D721Med (cell line): Measurements from ENCODE around the gene COMMD9.

Source experiments
- DNase-seq: peaks from one replicate; pipeline ENCODE4 v3.0.0; 2011; ENCODE audit warnings: low spot score; ENCODE audit not compliant: insufficient read length
- FAIRE-seq: peaks from 2 replicates; lab custom pipeline; 2011; peaks lifted over from hg19 to GRCh38; lab: Jason Lieb, UNC
- CTCF ChIP-seq: IDR thresholded peaks from 2 replicates; pipeline ENCODE4 v1.5.1; 2012; ENCODE audit warnings: mild to moderate bottlenecking, control low read depth; ENCODE audit not compliant: insufficient read depth; ENCODE audit errors: missing control alignments

The COMMD9 gene

DNA sequence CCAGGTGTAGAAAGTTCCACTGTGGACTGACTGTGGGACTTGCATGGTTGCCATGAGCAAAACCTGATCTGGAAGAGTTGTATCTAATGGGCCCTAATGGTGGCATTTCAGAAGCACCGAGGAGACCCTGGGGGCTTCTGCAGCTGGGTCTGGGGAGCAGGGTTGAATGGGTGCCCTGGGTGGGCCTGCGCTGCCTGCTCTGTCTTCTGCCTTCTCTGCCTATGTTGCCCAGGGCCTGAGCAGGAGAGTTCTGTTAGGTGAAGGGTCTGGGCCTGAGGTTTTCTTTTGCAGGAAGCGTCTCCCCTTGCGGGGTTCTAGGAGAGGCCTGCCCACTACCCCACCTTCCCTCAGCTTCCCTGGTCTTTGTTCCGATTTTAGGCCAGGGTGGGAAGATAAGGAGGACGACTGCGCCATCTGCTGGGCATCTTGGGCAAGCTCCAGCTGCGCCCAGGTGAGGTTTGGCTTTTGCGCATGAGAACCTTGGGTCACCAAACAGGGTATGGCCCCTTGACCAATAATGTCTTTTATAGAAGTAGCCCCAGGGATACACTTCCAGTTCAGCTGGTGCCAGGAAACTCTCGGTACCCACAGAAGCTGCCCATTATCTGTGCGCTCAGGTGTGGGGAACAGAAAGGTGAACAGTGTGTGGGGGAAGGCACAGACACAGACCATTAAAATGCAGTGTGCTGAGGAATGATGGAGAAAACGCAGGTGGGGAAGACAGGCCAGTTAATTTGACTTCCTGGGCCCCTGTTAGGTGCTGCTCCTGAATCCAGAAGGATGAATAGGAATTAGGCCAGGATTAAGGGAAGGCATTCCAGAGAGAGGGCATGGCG lies 23.2 kb downstream of the COMMD9 start:
- no peak for FAIRE-seq
- TF ChIP-seq CTCF: peak; percentile 92
- DNase-seq: peak; percentile 46

GRCh38 chr11:36264973-36265344 lies 24.3 kb downstream of the COMMD9 start:
- TF ChIP-seq CTCF: no peak
- DNase-seq: no peak
- no peak for FAIRE-seq

DNA sequence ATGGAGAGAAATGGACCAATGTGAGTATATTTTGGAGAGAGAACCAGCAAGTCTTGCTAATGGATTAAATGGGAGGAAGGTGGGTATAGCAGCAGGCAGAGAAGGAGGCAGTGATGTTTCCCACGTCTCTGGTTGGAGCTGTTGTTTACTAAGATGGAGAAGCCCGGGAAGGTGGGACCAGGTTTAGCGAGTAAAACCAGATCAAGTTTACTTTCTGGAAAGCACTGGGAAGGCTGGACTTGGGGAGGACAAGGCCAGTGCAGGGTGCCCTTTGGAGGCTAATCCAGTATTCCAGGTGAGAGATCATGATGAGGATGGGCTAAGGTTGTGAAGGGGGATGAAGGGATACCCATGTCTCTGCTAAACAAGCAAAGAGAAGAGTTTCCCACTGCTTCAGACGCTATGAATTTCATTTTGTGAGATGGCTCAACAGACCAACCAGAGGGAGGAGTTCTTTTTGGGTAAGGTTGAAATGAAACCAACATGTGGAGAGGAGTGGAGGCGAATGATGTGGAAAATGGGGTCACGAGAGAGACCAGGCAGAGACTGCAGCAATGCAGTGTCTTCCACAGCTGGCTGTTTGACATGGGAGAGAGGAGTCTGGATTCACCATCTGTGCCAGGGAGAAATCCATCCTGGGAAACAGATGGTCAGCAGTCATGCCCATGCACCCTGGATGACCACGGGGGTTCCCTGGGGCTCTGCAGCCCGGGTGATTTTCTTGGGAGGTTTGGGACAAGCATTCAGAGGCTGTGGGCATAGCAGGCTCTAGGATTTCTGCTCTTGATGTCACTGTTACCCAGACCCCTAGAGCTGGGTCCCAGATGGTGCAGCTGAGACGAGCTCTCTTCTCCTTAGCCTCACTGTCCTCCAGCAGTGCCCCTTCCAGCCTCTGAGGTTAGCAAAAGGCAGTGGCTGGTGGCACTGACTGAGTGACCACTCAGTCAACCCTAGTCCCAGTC lies 24.9 kb downstream of the COMMD9 start:
- no peak for TF ChIP-seq CTCF
- no peak for DNase-seq
- no peak for FAIRE-seq

GRCh38 chr11:36261094-36261493 lies 28.1 kb downstream of the COMMD9 start:
- FAIRE-seq: no peak
- no peak for DNase-seq
- no peak for TF ChIP-seq CTCF

- TF ChIP-seq CTCF: peak; percentile 80
- FAIRE-seq: no peak
- DNase-seq: peak; percentile 29
Observed at GRCh38 chr11:36258730-36259360, 30.4 kb downstream of the COMMD9 start.

GRCh38 chr11:36257351-36257750 lies 31.9 kb downstream of the COMMD9 start:
- no peak for TF ChIP-seq CTCF
- FAIRE-seq: no peak

More at GRCh38 chr11:36257351-36257750, 31.9 kb downstream of the COMMD9 start:
- DNase-seq: no peak
